CD4-positive, alpha-beta T cell treated with Interleukin-6 at 100 ng/mL for 8 hours (primary cell): Measurements from ENCODE around the gene GPR34.

Experiments used
- DNase-seq: peaks from one replicate; pipeline ENCODE4 v3.0.0-alpha.2; 2020; ENCODE audit warnings: mixed read lengths, low spot score

The GPR34 gene

DNA sequence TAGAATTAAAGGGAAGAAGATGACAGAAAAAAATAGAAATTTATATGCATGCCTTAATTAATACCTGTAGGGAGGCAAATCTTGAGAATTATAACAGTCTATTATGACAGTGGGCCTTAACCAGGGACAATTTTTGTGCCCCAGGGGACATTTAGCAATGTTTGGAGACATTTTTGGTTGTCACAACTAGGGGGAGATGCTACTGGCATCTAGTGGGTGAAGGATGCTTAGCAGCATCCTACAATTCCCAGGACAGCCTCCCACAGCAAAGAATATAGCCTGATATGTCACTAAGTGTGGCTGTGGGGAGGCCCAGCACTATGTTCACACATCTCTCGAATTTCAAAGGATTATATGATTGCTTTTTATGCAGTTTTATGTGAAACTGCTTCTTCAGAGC, 45.8 kb downstream of the GPR34 start:
- no peak for DNase-seq

DNA sequence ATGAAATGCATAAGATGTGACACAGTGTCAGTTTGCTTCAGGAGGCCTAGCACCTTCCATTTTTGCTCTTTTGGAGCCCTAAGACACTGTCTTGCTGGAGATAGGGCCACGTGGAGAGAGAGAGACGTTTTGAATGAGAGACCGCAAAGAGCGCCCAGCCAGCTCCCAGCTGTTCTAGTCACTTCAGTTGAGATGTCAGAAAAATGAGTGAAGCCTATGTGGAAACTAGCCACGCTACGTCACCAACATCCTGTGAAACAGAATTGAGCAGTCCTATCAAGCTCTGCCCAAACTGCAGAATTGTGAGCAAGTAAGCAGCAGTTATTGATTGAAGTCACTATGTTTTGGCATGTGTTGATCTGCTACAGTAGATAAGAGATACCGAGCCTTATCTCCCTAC, 48.3 kb downstream of the GPR34 start:
- no peak for DNase-seq

DNA sequence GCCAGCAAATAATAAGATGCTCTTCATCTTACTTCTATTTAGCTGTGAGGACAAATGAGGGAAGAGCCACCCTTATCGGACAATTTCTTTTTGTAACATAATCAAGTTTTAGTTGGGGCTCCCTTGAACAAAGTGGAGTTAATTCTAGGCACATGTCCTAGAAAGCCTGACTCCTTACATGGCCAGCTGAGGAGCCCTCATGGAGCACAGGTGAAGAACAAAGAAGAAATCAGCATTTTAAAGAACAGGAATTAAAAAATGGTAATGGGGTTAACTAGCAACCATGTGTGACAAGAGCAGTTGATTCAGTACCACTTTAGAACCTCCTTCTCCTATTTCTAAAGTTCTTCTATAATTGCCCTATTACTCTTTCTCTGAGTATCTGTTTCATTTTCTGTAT, 51.1 kb downstream of the GPR34 start:
- no peak for DNase-seq
